DMS153 treated with DMSO at 0.1 percent for 48 hours (cell line): ENCODE results near the gene LTBP4.
"Not testable (repeated sequence)": the region's sequence is repeated elsewhere in the genome, so short reads cannot be mapped to it uniquely, and the experiment has no call there.

Source experiments
- DNase-seq: peaks from one replicate; lab custom pipeline; 2025; ENCODE audit not compliant: unreplicated experiment; lab: John Stamatoyannopoulos, UW

Gene LTBP4

GRCh38 chr19:40627486-40628279 lies 26.5 kb downstream of the LTBP4 start:
- no peak for DNase-seq

GRCh38 chr19:40629346-40629745 lies 28.2 kb downstream of the LTBP4 start:
- DNase-seq: no peak

- DNase-seq: no peak
Observed at GRCh38 chr19:40630571-40631160, 29.5 kb downstream of the LTBP4 start.

- DNase-seq: no peak
Observed at GRCh38 chr19:40632311-40633036, 31.3 kb downstream of the LTBP4 start.

GRCh38 chr19:40633207-40633606 lies 32.0 kb downstream of the LTBP4 start:
- DNase-seq: no peak

GRCh38 chr19:40638327-40638726 lies 37.2 kb downstream of the LTBP4 start:
- DNase-seq: no peak

- no peak for DNase-seq
Observed at GRCh38 chr19:40639638-40639982, 38.4 kb downstream of the LTBP4 start.

- no peak for DNase-seq
Observed at GRCh38 chr19:40640744-40641143, 39.6 kb downstream of the LTBP4 start.

GRCh38 chr19:40641281-40641680 lies 40.1 kb downstream of the LTBP4 start:
- no peak for DNase-seq

- DNase-seq: no peak
Observed at GRCh38 chr19:40642051-40642706, 41.0 kb downstream of the LTBP4 start.

- DNase-seq: no peak
Observed at GRCh38 chr19:40642757-40643305, 41.7 kb downstream of the LTBP4 start.

- no peak for DNase-seq
Observed at GRCh38 chr19:40646743-40647254, 45.6 kb downstream of the LTBP4 start.

GRCh38 chr19:40649903-40650675 lies 48.9 kb downstream of the LTBP4 start:
- not testable (repeated sequence) for DNase-seq

GRCh38 chr19:40650749-40651305 lies 49.7 kb downstream of the LTBP4 start:
- no peak for DNase-seq

GRCh38 chr19:40652303-40652702 lies 51.1 kb downstream of the LTBP4 start:
- not testable (repeated sequence) for DNase-seq

- DNase-seq: not testable (repeated sequence)
Observed at GRCh38 chr19:40655684-40656083, 54.5 kb downstream of the LTBP4 start.

GRCh38 chr19:40658031-40658430 lies 56.9 kb downstream of the LTBP4 start:
- DNase-seq: no peak

GRCh38 chr19:40659116-40659515 lies 57.9 kb downstream of the LTBP4 start:
- DNase-seq: no peak

GRCh38 chr19:40659566-40659965 lies 58.4 kb downstream of the LTBP4 start:
- no peak for DNase-seq

- no peak for DNase-seq
Observed at GRCh38 chr19:40661616-40662015, 60.4 kb downstream of the LTBP4 start.
